HG03565 (cell line): ENCODE data around the gene CNGB1.
"Not testable (repeated sequence)": the region's sequence is repeated elsewhere in the genome, so short reads cannot be mapped to it uniquely, and the experiment has no call there.

Experiments
- ATAC-seq: cut with Tn5 transposase; IDR thresholded peaks from one replicate; pipeline ENCODE4 v1.9.1; 2021; ENCODE audit warnings: mild to moderate bottlenecking, moderate library complexity; ENCODE audit not compliant: unreplicated experiment

The CNGB1 gene

GRCh38 chr16:57866529-57866918, 104.4 kb downstream of the CNGB1 start:
- ATAC-seq: no peak

GRCh38 chr16:57865746-57866528, 105.0 kb downstream of the CNGB1 start:
- no peak for ATAC-seq

GRCh38 chr16:57863434-57864160, 107.3 kb downstream of the CNGB1 start:
- no peak for ATAC-seq

GRCh38 chr16:57862698-57863433, 108.1 kb downstream of the CNGB1 start:
- no peak for ATAC-seq

- no peak for ATAC-seq
Measured at GRCh38 chr16:57859331-57859730, 111.6 kb downstream of the CNGB1 start.

GRCh38 chr16:57858635-57859034, 112.3 kb downstream of the CNGB1 start:
- ATAC-seq: no peak

GRCh38 chr16:57857991-57858390, 112.9 kb downstream of the CNGB1 start:
- not testable (repeated sequence) for ATAC-seq

- ATAC-seq: no peak
Measured at GRCh38 chr16:57855188-57855587, 115.7 kb downstream of the CNGB1 start.

DNA sequence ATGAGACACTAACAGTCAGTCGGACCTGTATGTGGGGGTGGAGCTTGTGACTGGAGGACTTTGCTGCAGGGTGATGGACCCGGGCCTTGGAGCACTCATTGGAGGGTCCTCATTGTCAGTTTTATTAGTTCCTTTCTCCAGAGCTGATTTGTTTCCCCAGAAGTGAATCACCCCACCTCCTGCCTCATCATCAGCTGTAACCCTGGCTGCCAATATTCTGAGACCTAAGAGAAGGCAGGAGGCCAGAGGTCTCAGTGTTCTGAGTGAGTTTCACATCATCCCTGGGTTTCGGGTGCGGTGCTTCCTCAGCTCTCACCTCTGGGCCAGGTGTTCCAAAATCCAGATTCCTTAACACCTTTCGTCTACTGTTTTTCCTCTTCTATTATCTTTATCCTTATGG, 118.7 kb downstream of the CNGB1 start:
- ATAC-seq: no peak

GRCh38 chr16:57848181-57848580, 122.7 kb downstream of the CNGB1 start:
- ATAC-seq: no peak

DNA sequence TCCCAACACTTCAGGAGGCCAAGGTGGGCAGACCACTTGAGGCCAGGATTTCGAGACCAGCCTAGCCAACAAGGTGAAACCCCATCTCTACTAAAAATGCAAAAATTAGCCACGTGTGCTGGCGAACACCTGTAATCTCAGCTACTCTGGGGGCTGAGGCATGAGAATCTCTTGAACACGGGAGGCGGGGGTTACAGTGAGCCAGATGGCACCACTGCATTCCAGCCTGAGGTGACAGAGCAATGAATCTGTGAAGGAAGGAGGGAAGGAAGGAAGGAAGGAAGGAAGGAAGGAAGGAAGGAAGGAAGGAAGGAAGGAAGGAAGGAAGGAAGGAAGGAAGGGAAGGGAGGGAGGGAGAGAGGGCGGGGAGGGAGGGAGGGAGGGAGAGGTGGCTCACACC, 124.0 kb downstream of the CNGB1 start:
- ATAC-seq: not testable (repeated sequence)

GRCh38 chr16:57846078-57846697, 124.7 kb downstream of the CNGB1 start:
- ATAC-seq: no peak

GRCh38 chr16:57845115-57845514, 125.8 kb downstream of the CNGB1 start:
- ATAC-seq: no peak

GRCh38 chr16:57844416-57845030, 126.4 kb downstream of the CNGB1 start:
- ATAC-seq: no peak

- ATAC-seq: no peak
Measured at GRCh38 chr16:57843400-57843799, 127.5 kb downstream of the CNGB1 start.

DNA sequence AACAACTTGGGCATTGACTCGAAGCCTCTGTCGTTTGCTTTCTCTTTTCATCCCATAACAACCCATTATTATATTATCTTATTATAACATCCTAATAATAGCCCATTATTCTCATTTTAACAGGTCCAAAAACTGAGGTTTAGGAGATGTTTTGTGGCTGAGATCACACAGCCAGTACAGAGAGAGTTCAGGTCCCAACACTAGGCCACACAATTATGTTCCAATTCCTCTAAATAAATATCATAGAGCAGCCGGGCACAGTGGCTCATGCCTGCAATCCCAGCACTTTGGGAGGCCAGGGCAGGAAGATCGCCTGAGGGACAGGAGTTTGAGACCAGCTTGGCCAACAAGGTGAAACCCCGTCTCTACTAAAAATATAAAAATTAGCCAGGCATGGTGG, 128.3 kb downstream of the CNGB1 start:
- no peak for ATAC-seq

- no peak for ATAC-seq
Measured at GRCh38 chr16:57840833-57841232, 130.1 kb downstream of the CNGB1 start.

- no peak for ATAC-seq
Measured at GRCh38 chr16:57838161-57838560, 132.8 kb downstream of the CNGB1 start.

GRCh38 chr16:57837305-57838125, 133.4 kb downstream of the CNGB1 start:
- no peak for ATAC-seq

- ATAC-seq: not testable (repeated sequence)
Measured at GRCh38 chr16:57835439-57835838, 135.5 kb downstream of the CNGB1 start.
